HCT116 (cell line): ENCODE measurements around the gene KRTDAP. TPM values are rescaled to one million over a fixed set of nuclear protein-coding genes. Genes with fewer than 3 reads are reported as not detected.
A peak's percentile ranks its signal among the peaks of the same experiment; 100 is the strongest.

ENCODE experiments used
- ATAC-seq: fragments of 200-7000 bp; cut with Tn5 transposase; 2 replicates; pipeline ENCODE4 v1.9.1; 2020; ENCODE audit warnings: mild to moderate bottlenecking, moderate library complexity
- Bru-seq: library from RNA; stranded (reverse); fragments of 400-500 nt; gene quantifications from one replicate; lab custom pipeline; 2021; lab: Mats Ljungman, UMichigan
- BruChase-seq, 2 experiments: library from RNA; stranded (reverse); fragments of 400-500 nt; gene quantifications; one replicate each; lab custom pipeline; 2021; lab: Mats Ljungman, UMichigan
- BruUV-seq: library from RNA; stranded (reverse); fragments of 400-500 nt; replicated peaks from 2 replicates; lab custom pipeline; 2021; lab: Mats Ljungman, UMichigan
- CTCF ChIA-PET: fragments of 300-600 bp; sonication (Branson Sonifier 250); formaldehyde crosslinking; loops from one replicate; lab custom pipeline; 2021; ENCODE audit warnings: antibody characterized with exemption; lab: Charles Lee
- POLR2A ChIA-PET: fragments of 300-600, 350-600 bp; sonication (Branson Sonifier 250); formaldehyde crosslinking; loops from one replicate; lab custom pipeline; 2021; ENCODE audit warnings: antibody characterized with exemption; lab: Charles Lee
- RAD21 ChIA-PET, 2 experiments: fragments of 300-600 bp; sonication (Branson Sonifier 250); formaldehyde crosslinking; loops; one replicate each; lab custom pipeline; 2023; ENCODE audit warnings: low total read pairs in 2 of 2; ENCODE audit not compliant: uncharacterized antibody in 2 of 2, unreplicated experiment in 2 of 2, low non-redundant PET in 1 of 2; lab: Charles Lee
- DNase-seq: peaks from one replicate; pipeline ENCODE4 v3.0.0-alpha.2; 2010; ENCODE audit warnings: low read depth, low spot score
- H2AFZ ChIP-seq: fragments of 200-600 bp; shearing (Covaris generic), sonication (generic); 2 replicates; pipeline ENCODE4 v1.6.1; 2017; ENCODE audit warnings: low read depth, mixed run types, mixed read lengths, antibody characterized with exemption, low read length; ENCODE audit not compliant: poor library complexity, severe bottlenecking
- H3K27ac ChIP-seq: 2 replicates; pipeline ENCODE4 v1.5.1; 2012; ENCODE audit warnings: low read depth, low read length
- H3K27me3 ChIP-seq: fragments of 200-600 bp; sonication (generic); 2 replicates; pipeline ENCODE4 v1.6.1; 2016; ENCODE audit warnings: mixed run types, low read length, mixed read lengths; ENCODE audit not compliant: insufficient read depth
- H3K36me3 ChIP-seq, 2 experiments: fragments of 200-500 bp in 1 of 2; fragments of 200-600 bp in 1 of 2; sonication (Bioruptor generic) in 1 of 2; sonication (generic) in 1 of 2; 2 replicates each; pipeline versions ENCODE4 v1.5.1 to v1.6.1; 2014 to 2016; ENCODE audit warnings: low read length in 2 of 2, inconsistent platforms in 1 of 2, mixed read lengths in 1 of 2, mixed run types in 1 of 2; ENCODE audit not compliant: insufficient read depth in 2 of 2, control insufficient read depth in 1 of 2
- H3K4me1 ChIP-seq, 2 experiments: fragments of 200-600 bp in 1 of 2; sonication (generic) in 1 of 2; 2 replicates each; pipeline versions ENCODE4 v1.5.1 to v1.6.1; 2012 to 2017; ENCODE audit warnings: low read length in 2 of 2, inconsistent platforms in 1 of 2, mild to moderate bottlenecking in 1 of 2, mixed read lengths in 1 of 2, mixed run types in 1 of 2, moderate library complexity in 1 of 2; ENCODE audit not compliant: insufficient read depth in 2 of 2, control insufficient read depth in 1 of 2
- H3K4me2 ChIP-seq: fragments of 200-600 bp; sonication (generic); 2 replicates; pipeline ENCODE4 v1.6.1; 2017; ENCODE audit warnings: mixed run types, low read length, mixed read lengths
- H3K4me3 ChIP-seq, 2 experiments: fragments of 200-600 bp in 1 of 2; sonication (generic) in 1 of 2; replicated peaks in 1 of 2; 2 replicates each; pipeline ENCODE4 v1.5.1; 2011 to 2016; ENCODE audit warnings: low read length in 2 of 2, control low read depth in 1 of 2, low read depth in 1 of 2, mild to moderate bottlenecking in 1 of 2, mixed read lengths in 1 of 2, mixed run types in 1 of 2
- H3K79me2 ChIP-seq: fragments of 200-600 bp; sonication (generic); 2 replicates; pipeline ENCODE4 v1.6.1; 2017; ENCODE audit warnings: mild to moderate bottlenecking, mixed run types, low read length, moderate library complexity, mixed read lengths; ENCODE audit not compliant: insufficient read depth
- H3K9ac ChIP-seq: fragments of 200-600 bp; sonication (generic); 2 replicates; pipeline ENCODE4 v1.6.1; 2016; ENCODE audit warnings: low read length, mixed read lengths
- H3K9me2 ChIP-seq: fragments of 200-600 bp; sonication (generic), shearing (Covaris generic); 2 replicates; pipeline ENCODE4 v1.6.1; 2017; ENCODE audit warnings: mixed run types, mild to moderate bottlenecking, moderate library complexity; ENCODE audit not compliant: insufficient read depth
- H3K9me3 ChIP-seq, 2 experiments: fragments of 200-500 bp in 1 of 2; fragments of 200-600 bp in 1 of 2; sonication (Bioruptor generic) in 1 of 2; sonication (generic) in 1 of 2; 2 replicates each; pipeline ENCODE4 v1.6.1; 2014 to 2017; ENCODE audit warnings: low read length in 2 of 2, mixed read lengths in 2 of 2, inconsistent platforms in 1 of 2, low read depth in 1 of 2, mild to moderate bottlenecking in 1 of 2, mixed run types in 1 of 2, moderate library complexity in 1 of 2; ENCODE audit not compliant: control insufficient read depth in 1 of 2, insufficient read depth in 1 of 2
- H4K20me1 ChIP-seq: fragments of 200-600 bp; sonication (generic), shearing (Covaris generic); 2 replicates; pipeline ENCODE4 v1.6.1; 2017; ENCODE audit warnings: mixed run types, mild to moderate bottlenecking, moderate library complexity; ENCODE audit not compliant: insufficient read depth
- ATF3 ChIP-seq: IDR thresholded peaks from 2 replicates; pipeline ENCODE4 v1.6.1; 2012
- CBX3 ChIP-seq: IDR thresholded peaks from 2 replicates; pipeline ENCODE4 v1.6.1; 2012; ENCODE audit warnings: low read depth
- CTCF ChIP-seq, 3 experiments: fragments of 200-600 bp in 1 of 3; sonication (generic) in 1 of 3; IDR thresholded peaks in 2 of 3; conservative IDR thresholded peaks in 1 of 3; 2 replicates each; pipeline ENCODE4 v1.5.1; 2012 to 2017; ENCODE audit warnings: low read depth in 2 of 3, low read length in 2 of 3, antibody characterized with exemption in 1 of 3, borderline replicate concordance in 1 of 3, control low read depth in 1 of 3, mild to moderate bottlenecking in 1 of 3, mixed read lengths in 1 of 3, mixed run types in 1 of 3, moderate library complexity in 1 of 3; ENCODE audit not compliant: insufficient read depth in 1 of 3
- ELF1 ChIP-seq: IDR thresholded peaks from 2 replicates; pipeline ENCODE4 v1.6.1; 2012; ENCODE audit warnings: low read depth, borderline replicate concordance
- EZH2 ChIP-seq: fragments of 200-600 bp; sonication (generic); IDR thresholded peaks from 2 replicates; pipeline ENCODE4 v1.6.1; 2017; ENCODE audit warnings: antibody characterized with exemption, mixed run types
- POLR2A ChIP-seq: IDR thresholded peaks from 2 replicates; pipeline ENCODE4 v1.7.0; 2011; ENCODE audit warnings: borderline replicate concordance; ENCODE audit not compliant: insufficient read depth, insufficient read length; ENCODE audit errors: extremely low read depth
- POLR2AphosphoS5 ChIP-seq: IDR thresholded peaks from 2 replicates; pipeline ENCODE4 v1.6.1; 2011; ENCODE audit warnings: mild to moderate bottlenecking, low read depth, low read length, moderate library complexity
- RAD21 ChIP-seq: IDR thresholded peaks from 2 replicates; pipeline ENCODE4 v1.6.1; 2012; ENCODE audit warnings: low read depth, mild to moderate bottlenecking
- SP1 ChIP-seq: IDR thresholded peaks from 2 replicates; pipeline ENCODE4 v1.6.1; 2012; ENCODE audit warnings: low read depth
- SRF ChIP-seq: IDR thresholded peaks from 2 replicates; pipeline ENCODE4 v1.6.1; 2012; ENCODE audit warnings: low read depth
- TCF7L2 ChIP-seq: IDR thresholded peaks from 2 replicates; pipeline ENCODE4 v1.7.0; 2011; ENCODE audit warnings: borderline replicate concordance, inconsistent platforms; ENCODE audit not compliant: insufficient read depth, insufficient read length; ENCODE audit errors: extremely low read depth
- YY1 ChIP-seq: IDR thresholded peaks from 2 replicates; pipeline ENCODE4 v1.6.1; 2011; ENCODE audit warnings: low read length, low read depth, moderate library complexity, mild to moderate bottlenecking; ENCODE audit not compliant: insufficient replicate concordance; ENCODE audit errors: extremely low read depth
- ZNF274 ChIP-seq: fragments of 200-500 bp; sonication (Bioruptor generic); IDR thresholded peaks from 2 replicates; pipeline ENCODE4 v1.6.1; 2014; ENCODE audit warnings: mild to moderate bottlenecking, low read depth, low read length, inconsistent platforms
- intact Hi-C: fragments of 100-400 bp; cut with micrococcal nuclease; formaldehyde crosslinking; loops from 2 replicates; pipeline ENCODE4 v1.10.0; 2022
- long read RNA-seq: library from polyadenylated mRNA; unstranded; transcript quantifications from one replicate; pipeline ENCODE4 v2.0.0, GENCODE V29; 2021; ENCODE audit not compliant: unreplicated experiment
- polyA plus RNA-seq: library from polyadenylated mRNA; unstranded; fragments of >200 nt; gene quantifications from 2 replicates; pipeline ENCODE4 v1.2.1, GENCODE V29; 2012; ENCODE audit warnings: missing spikeins
- total RNA-seq: library from RNA; stranded (reverse); gene quantifications from one replicate; pipeline ENCODE4 v1.2.1, GENCODE V29; 2021; ENCODE audit not compliant: unreplicated experiment

Gene KRTDAP
- total RNA-seq (0.74 TPM), Bru-seq, nascent RNA (percentile 34 among the genes with signal in this experiment), BruChase-seq, experiment 1, labeled RNA remaining after a 6-hour chase (percentile 36 among the genes with signal in this experiment), BruChase-seq, experiment 2, labeled RNA remaining after a 2-hour chase (percentile 45 among the genes with signal in this experiment)
- 0.86 and 1.3 TPM in 2 replicates for polyA plus RNA-seq
- long read RNA-seq: 0 reads

- Histone ChIP-seq H3K4me3 (no peak within 1 kb of the TSS), H3K27ac (no peak within 1 kb of the TSS), H3K79me2 (no peaks in the 10 kb centered on the region), H2AFZ (no peak within 1 kb of the TSS), H3K4me1 (peaks cover 4 to 5% of the 10 kb centered on the region in 2 experiments; a peak in 3 of 4 replicates), H3K27me3 (peaks cover 9% of the 10 kb centered on the region), H3K9ac (no peak within 1 kb of the TSS), H3K36me3 (no peaks in the 10 kb centered on the region), H3K4me2 (no peak within 1 kb of the TSS), H3K9me3 (no peaks in the 10 kb centered on the region), H3K9me2 (no peaks in the 10 kb centered on the region), H4K20me1 (no peaks in the 10 kb centered on the region)
- intact Hi-C loops: no loop called here
- no peak for ATAC-seq
- no TSS peak for BruUV-seq
- ChIA-PET CTCF (interaction anchor here (0.9 kb wide), 1 partner anchor 138 kb away, joined by 3 read pairs; no protein-coding TSS in a partner anchor), POLR2A (interaction anchor here (1.2 kb wide), 1 partner anchor 20 kb away, joined by 4 read pairs; no protein-coding TSS in a partner anchor), RAD21 (no interaction called here)
- no peak for TF ChIP-seq CBX3
- no peak for DNase-seq
These were observed at the start of gene KRTDAP for GRCh38 chr19:35490364-35490763. Gene KRTDAP (minus strand): TSS chr19:35490464. CDS start chr19:35490442, 22 bp downstream.

GRCh38 chr19:35539850-35540249 lies 49.6 kb upstream of the KRTDAP start:
- Histone ChIP-seq H3K27me3 (no peaks in the 10 kb centered on the region), H3K9me2 (no peaks in the 10 kb centered on the region), H3K9ac (no peak overlapping the region), H3K79me2 (peaks cover 21% of the 10 kb centered on the region), H3K9me3 (no peaks in the 10 kb centered on the region), H3K4me2 (no peak overlapping the region), H3K27ac (no peak overlapping the region), H4K20me1 (no peaks in the 10 kb centered on the region), H2AFZ (no peak overlapping the region), H3K4me3 (no peak overlapping the region), H3K4me1 (peaks cover 3 to 8% of the 10 kb centered on the region in 2 experiments; a peak in 3 of 4 replicates), H3K36me3 (peaks cover 8 to 30% of the 10 kb centered on the region in 2 experiments; a peak in 3 of 4 replicates)
- CTCF ChIA-PET: no interaction called here
- BruUV-seq: no TSS peak
- no peak for DNase-seq
- intact Hi-C loops: loop anchor here (10.0 kb wide), 1 partner anchor 395 kb away; the partner anchor contains the start of gene LRFN3
- POLR2A ChIA-PET: no interaction called here
- RAD21 ChIA-PET: no interaction called here
- ATAC-seq: no peak
- TF ChIP-seq CTCF (IDR thresholded peaks at IDR 0.05 in 2 of 3, conservative IDR thresholded peaks at IDR 0.05 in 1 of 3; ENCODE audit: borderline replicate concordance in 1 of 3, insufficient read depth in 1 of 3, low read depth in 2 of 3, low read length in 2 of 3): no peak
- TF ChIP-seq RAD21: no peak
- no peak for TF ChIP-seq POLR2A
- TF ChIP-seq EZH2: no peak
- no peak for TF ChIP-seq SP1
- TF ChIP-seq TCF7L2: no peak
- no peak for TF ChIP-seq ELF1
- no peak for TF ChIP-seq ATF3
- no peak for TF ChIP-seq SRF
- TF ChIP-seq YY1: no peak
- TF ChIP-seq POLR2AphosphoS5: no peak
- no peak for TF ChIP-seq ZNF274
- TF ChIP-seq CBX3: no peak
